ENCODE data around the gene NR1H2. TPM values are rescaled to one million over a fixed set of nuclear protein-coding genes. Genes with fewer than 3 reads are reported as not detected.

NR1H2 gene
- total RNA-seq, 1 donor from 2014 or later, result 44.2 TPM

Other genes with a start within 250 kb of the NR1H2 start
- gene IZUMO2, start 213.2 kb upstream of the NR1H2 start, total RNA-seq, result not detected in 2 replicates
- 6.8 and 44.4 TPM in 2 replicates for gene MYH14, start 172.8 kb upstream of the NR1H2 start, total RNA-seq
- gene KCNC3, start 47.1 kb upstream of the NR1H2 start, total RNA-seq, result 0.13 TPM in 1 of 2 replicates, not detected in the other
- gene NAPSA, start 10.8 kb upstream of the NR1H2 start, total RNA-seq, result 0.26 TPM in 2 replicates
- gene POLD1, start 7.9 kb downstream of the NR1H2 start, total RNA-seq, result 22.5 and 28.4 TPM in 2 replicates
- gene SPIB, start 42.5 kb downstream of the NR1H2 start, total RNA-seq, result not detected in 2 replicates
- gene MYBPC2, start 56.4 kb downstream of the NR1H2 start, total RNA-seq, result not detected in 2 replicates
- gene EMC10, start 100.0 kb downstream of the NR1H2 start, total RNA-seq, result 24.7 and 37.1 TPM in 2 replicates
- gene GARIN5A, start 100.4 kb downstream of the NR1H2 start, total RNA-seq, result 0.51 and 0.79 TPM in 2 replicates
- gene JOSD2, start 134.7 kb downstream of the NR1H2 start, total RNA-seq, result 10.5 and 29.3 TPM in 2 replicates
- not detected in 2 replicates for gene ASPDH, start 137.5 kb downstream of the NR1H2 start, total RNA-seq
- gene LRRC4B, start 192.0 kb downstream of the NR1H2 start, total RNA-seq, result not detected in 2 replicates